ENCODE measurements around the gene RERE.

DNA sequence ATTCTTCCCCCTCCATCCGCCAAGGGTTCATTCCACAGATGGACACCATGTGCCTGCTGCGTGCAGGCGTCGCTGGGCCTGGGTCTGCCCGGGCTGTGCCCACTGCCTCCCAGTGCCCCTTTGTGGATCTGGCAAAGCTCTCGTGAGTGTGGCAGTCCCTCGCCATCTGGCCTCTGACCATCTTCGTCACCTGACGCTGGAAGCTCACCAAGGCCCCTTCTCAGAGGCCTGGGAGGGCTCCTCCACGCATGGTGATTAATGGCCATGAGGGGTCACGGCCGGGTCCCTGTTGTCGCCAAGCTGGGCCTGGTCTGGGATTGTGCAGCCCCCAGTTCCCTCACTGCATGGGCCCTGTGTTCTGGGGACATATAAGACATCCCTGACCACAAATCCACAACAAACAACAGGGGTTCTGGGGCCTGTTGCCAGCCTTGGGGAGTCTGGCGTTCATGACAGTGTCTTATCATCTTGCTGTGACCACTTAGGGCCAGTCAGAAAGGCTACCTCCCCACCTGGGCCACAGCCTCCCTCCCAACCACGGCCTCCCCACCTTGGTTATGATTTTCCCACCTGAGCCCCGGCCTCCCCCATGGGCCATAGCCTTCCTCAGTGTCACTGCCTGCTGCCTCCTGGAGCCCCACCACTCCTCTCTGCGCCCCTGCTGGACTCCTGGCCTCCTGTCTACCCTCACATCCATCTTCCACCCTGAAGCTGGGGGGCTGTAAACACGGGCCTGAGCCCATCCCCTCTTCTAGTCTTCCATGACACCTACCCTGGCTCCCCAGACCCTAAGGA, 471.6 kb downstream of the RERE start:
- TF ChIP-seq POLR2A (IDR thresholded peaks at IDR 0.05) (no peak), CTCF (IDR thresholded peaks at IDR 0.05) (no peak)

All from body of pancreas (tissue), 4 donors.